Upper lobe of left lung (tissue), 6 donors: Measurements from ENCODE around the gene SEMA5A. TPM values are rescaled to one million over a fixed set of nuclear protein-coding genes. Genes with fewer than 3 reads are reported as not detected.

Source experiments
- ATAC-seq, 2 donors: fragments of 200-7000 bp; cut with Tn5 transposase; one replicate each; pipeline ENCODE4 v1.9.1; 2022; ENCODE audit warnings: mild to moderate bottlenecking in 2 of 2, moderate library complexity in 2 of 2; ENCODE audit not compliant: low FRiP score in 2 of 2
- DNase-seq, 2 donors: peaks; one replicate each; pipeline ENCODE4 v3.0.0-alpha.2; 2019 to 2020
- H3K27ac ChIP-seq, 4 donors: fragments of 200-600 bp; sonication (generic); one replicate each; pipeline ENCODE4 v1.5.1; 2016 to 2019
- H3K27me3 ChIP-seq, 4 donors: fragments of 200-600 bp; sonication (generic); one replicate each; pipeline ENCODE4 v1.5.1; 2017 to 2019
- H3K36me3 ChIP-seq, 4 donors: fragments of 200-600 bp; sonication (generic); one replicate each; pipeline ENCODE4 v1.5.1; 2016 to 2019
- H3K4me1 ChIP-seq, 4 donors: fragments of 200-600 bp; sonication (generic); one replicate each; pipeline ENCODE4 v1.5.1; 2018 to 2019
- H3K4me3 ChIP-seq, 4 donors: fragments of 200-600 bp; sonication (generic); one replicate each; pipeline ENCODE4 v1.5.1; 2017 to 2019; ENCODE audit warnings: mild to moderate bottlenecking in 2 of 4, moderate library complexity in 1 of 4
- H3K9me3 ChIP-seq, 4 donors: fragments of 200-600 bp; sonication (generic); one replicate each; pipeline ENCODE4 v1.5.1; 2018 to 2019
- EP300 ChIP-seq, 4 donors: sonication (generic); formaldehyde crosslinking; IDR thresholded peaks; one replicate each; pipeline ENCODE4 v1.5.1; 2017; ENCODE audit warnings: antibody characterized with exemption in 4 of 4, control low read depth in 2 of 4
- POLR2A ChIP-seq, 4 donors: fragments of 450-650 bp; IDR thresholded peaks; one replicate each; pipeline ENCODE4 v1.5.1; 2016 to 2017; ENCODE audit warnings: antibody characterized with exemption in 4 of 4, mild to moderate bottlenecking in 2 of 4
- POLR2AphosphoS5 ChIP-seq, 2 donors: sonication (generic); formaldehyde crosslinking; IDR thresholded peaks; one replicate each; pipeline ENCODE4 v1.5.1; 2017; ENCODE audit warnings: antibody characterized with exemption in 2 of 2
- WGBS, 2 donors: methylation state at CpG; one replicate each; pipeline ENCODE4 v1.1.5; 2017 to 2018; 5-methylcytosine and 5-hydroxymethylcytosine counted together
- total RNA-seq, 6 donors: library from RNA; depleted of rRNA in 4 of 6; stranded (reverse); fragments of >200 nt in 4 of 6; gene quantifications; one replicate each; pipeline versions ENCODE4 v1.1.0 to v1.2.1, GENCODE V29; 2016 to 2021
- TF ChIP-seq, protein P1 (sequence below), 6 experiments: fragments of 450-650 bp in 4 of 6; fragments of 200-600 bp in 2 of 6; sonication (generic) in 2 of 6; IDR thresholded peaks; one replicate each; pipeline ENCODE4 v1.5.1; 2016 to 2019; ENCODE audit warnings: antibody characterized with exemption in 6 of 6
- donor health status: DM: no; HTN: no; CAD: no; lungs with moderate emphysema.
- donor health status: DM: no; HTN: yes; CAD: no; lungs with severe emphysema.

The SEMA5A gene
- total RNA-seq, 6 donors from 2014 or later, result 5.2 to 40.5 (median 27.5) TPM

DNA sequence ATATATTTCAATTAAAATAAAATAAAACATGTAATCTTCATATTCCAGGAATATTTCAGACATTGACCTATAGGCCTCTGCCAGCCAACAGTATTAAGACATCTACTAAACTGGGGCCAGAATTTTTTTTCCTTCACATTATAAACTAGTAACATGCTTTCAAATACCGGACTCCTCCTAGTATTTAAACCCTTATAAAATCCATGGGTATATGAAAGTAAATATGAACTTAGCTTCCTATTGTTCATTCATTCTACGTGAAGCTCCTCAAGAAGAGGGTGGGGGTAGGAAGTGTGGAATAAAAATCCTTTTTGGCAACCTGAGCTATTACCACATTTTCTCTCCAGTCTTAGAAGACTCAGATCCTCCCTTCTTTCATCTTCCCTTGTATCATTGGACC lies 16.4 kb downstream of the SEMA5A start:
- no peaks in the 10 kb centered on the region for H3K36me3 ChIP-seq
- no peak overlapping the region for H3K27ac ChIP-seq
- no peak overlapping the region for H3K4me3 ChIP-seq
- 85 to 88% methylated on average over 2 of the region's 2 CpGs for WGBS, 2 donors
- no peaks in the 10 kb centered on the region for H3K9me3 ChIP-seq
- H3K4me1 ChIP-seq, result peaks cover 0 to 4% (median 0%) of the 10 kb centered on the region in 4 donors
- DNase-seq (no peak), ATAC-seq (no peak)
- no peaks in the 10 kb centered on the region for H3K27me3 ChIP-seq
- TF ChIP-seq EP300 (IDR thresholded peaks at IDR 0.05), result no peak

DNA sequence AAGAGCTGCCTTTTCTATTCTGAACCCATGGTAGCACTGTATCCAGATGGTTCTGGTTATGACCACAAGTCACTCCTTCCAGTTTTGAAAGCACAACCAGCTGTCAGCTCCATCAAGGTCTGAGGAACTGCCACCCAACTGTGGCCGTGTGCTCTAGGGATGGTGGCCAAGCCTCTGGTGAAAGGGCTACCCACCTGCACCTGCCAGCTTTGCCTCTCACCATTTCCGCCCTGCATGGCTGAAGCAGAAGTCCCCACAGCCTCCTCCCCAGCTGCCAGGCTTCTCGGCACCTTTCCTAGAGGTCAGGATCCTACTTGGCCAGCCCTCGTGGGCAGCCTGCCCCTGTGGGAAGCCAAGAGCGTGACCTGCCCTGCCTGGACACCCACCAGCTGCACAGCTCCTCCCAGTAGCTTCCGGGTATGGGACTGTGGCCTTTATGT lies 16.8 kb downstream of the SEMA5A start:
- TF ChIP-seq POLR2A (IDR thresholded peaks at IDR 0.05) (no peak), EP300 (IDR thresholded peaks at IDR 0.05) (no peak), POLR2AphosphoS5 (IDR thresholded peaks at IDR 0.05) (no peak)
- TF ChIP-seq, protein P1, sequence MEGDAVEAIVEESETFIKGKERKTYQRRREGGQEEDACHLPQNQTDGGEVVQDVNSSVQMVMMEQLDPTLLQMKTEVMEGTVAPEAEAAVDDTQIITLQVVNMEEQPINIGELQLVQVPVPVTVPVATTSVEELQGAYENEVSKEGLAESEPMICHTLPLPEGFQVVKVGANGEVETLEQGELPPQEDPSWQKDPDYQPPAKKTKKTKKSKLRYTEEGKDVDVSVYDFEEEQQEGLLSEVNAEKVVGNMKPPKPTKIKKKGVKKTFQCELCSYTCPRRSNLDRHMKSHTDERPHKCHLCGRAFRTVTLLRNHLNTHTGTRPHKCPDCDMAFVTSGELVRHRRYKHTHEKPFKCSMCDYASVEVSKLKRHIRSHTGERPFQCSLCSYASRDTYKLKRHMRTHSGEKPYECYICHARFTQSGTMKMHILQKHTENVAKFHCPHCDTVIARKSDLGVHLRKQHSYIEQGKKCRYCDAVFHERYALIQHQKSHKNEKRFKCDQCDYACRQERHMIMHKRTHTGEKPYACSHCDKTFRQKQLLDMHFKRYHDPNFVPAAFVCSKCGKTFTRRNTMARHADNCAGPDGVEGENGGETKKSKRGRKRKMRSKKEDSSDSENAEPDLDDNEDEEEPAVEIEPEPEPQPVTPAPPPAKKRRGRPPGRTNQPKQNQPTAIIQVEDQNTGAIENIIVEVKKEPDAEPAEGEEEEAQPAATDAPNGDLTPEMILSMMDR (IDR thresholded peaks at IDR 0.05), result no peak
- DNase-seq, result peak in 1 of 2 donors; percentile 24
- ATAC-seq, result peak; percentile 8 to 30
- WGBS, 2 donors, result 74 to 78% methylated on average over 6 of the region's 6 CpGs
- Histone ChIP-seq H3K9me3 (no peaks in the 10 kb centered on the region), H3K27ac (no peak overlapping the region), H3K36me3 (no peaks in the 10 kb centered on the region), H3K4me1 (peaks cover 0 to 1% (median 0%) of the 10 kb centered on the region in 4 donors), H3K27me3 (no peaks in the 10 kb centered on the region), H3K4me3 (no peak overlapping the region)

DNA sequence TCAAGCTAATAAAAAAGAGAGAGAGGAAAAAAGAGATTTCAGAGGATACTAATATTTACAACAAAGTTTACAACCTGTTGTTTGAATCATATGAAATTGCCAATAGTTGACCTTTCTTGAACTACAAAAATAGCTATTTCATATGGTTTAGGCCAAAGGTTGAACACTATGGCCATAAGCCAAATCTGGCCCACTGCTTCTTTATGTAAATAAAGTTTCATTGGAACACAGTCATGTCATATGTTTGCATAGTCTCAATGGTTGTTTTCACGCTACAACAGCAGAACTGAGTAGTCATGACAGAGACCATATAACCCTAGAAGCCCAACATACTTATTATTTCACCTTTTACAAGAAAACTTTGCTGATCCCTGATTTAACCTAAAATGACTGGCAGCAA lies 20.9 kb downstream of the SEMA5A start:
- TF ChIP-seq EP300 (IDR thresholded peaks at IDR 0.05) (no peak), POLR2AphosphoS5 (IDR thresholded peaks at IDR 0.05) (no peak), POLR2A (IDR thresholded peaks at IDR 0.05) (no peak)
- TF ChIP-seq, protein P1 (IDR thresholded peaks at IDR 0.05), result no peak
- WGBS, 2 donors, result 61 to 89% methylated on average over 1 of the region's 1 CpG
- H3K9me3 ChIP-seq, result no peaks in the 10 kb centered on the region
- no peaks in the 10 kb centered on the region for H3K36me3 ChIP-seq
- DNase-seq (no peak), ATAC-seq (no peak)
- no peak overlapping the region for H3K4me3 ChIP-seq
- no peaks in the 10 kb centered on the region for H3K4me1 ChIP-seq
- H3K27me3 ChIP-seq, result no peaks in the 10 kb centered on the region
- H3K27ac ChIP-seq, result no peak overlapping the region

DNA sequence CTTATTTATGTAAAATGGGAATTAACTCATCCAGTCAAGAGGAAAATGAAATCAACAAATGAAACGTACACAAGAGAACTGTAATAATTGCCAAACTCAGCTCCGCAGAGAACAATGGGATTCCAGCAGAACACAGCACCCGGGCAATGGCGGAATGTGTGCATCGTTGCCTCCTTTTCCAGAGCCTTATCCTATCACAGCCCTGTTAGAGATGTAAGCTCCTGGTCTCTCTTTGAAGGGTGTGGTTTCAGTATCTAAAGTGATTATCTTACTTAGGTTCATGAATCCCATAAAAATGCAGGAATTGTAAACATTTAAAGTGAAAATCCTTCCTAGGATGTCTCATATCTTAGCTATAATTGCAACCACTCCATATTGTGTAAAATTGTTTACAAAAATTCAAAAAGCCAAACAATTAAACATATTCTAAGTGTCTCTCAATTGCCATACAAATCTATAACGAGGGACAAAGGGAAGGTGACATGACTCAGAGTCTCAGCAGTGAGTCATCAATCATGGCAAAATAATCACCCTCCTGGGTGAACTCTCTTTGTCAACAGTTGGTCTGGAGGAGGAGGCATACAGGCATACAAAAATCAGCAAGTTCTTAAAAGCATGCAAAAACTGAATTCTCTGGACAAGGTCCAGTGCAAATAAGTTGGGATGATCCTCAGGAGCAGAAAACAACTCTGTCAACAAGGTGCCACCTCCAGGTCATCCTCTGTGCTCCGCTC lies 22.6 kb downstream of the SEMA5A start:
- no peaks in the 10 kb centered on the region for H3K27me3 ChIP-seq
- no peaks in the 10 kb centered on the region for H3K36me3 ChIP-seq
- WGBS, 2 donors, result 75 to 79% methylated on average over 7 of the region's 7 CpGs
- H3K27ac ChIP-seq, result no peak overlapping the region
- no peak overlapping the region for H3K4me3 ChIP-seq
- DNase-seq, result no peak
- TF ChIP-seq, protein P1 (IDR thresholded peaks at IDR 0.05), result no peak
- no peak for TF ChIP-seq POLR2A (IDR thresholded peaks at IDR 0.05)
- no peak for TF ChIP-seq POLR2AphosphoS5 (IDR thresholded peaks at IDR 0.05)
- TF ChIP-seq EP300 (IDR thresholded peaks at IDR 0.05), result no peak
- H3K4me1 ChIP-seq, result no peaks in the 10 kb centered on the region
- no peaks in the 10 kb centered on the region for H3K9me3 ChIP-seq
- no peak for ATAC-seq

DNA sequence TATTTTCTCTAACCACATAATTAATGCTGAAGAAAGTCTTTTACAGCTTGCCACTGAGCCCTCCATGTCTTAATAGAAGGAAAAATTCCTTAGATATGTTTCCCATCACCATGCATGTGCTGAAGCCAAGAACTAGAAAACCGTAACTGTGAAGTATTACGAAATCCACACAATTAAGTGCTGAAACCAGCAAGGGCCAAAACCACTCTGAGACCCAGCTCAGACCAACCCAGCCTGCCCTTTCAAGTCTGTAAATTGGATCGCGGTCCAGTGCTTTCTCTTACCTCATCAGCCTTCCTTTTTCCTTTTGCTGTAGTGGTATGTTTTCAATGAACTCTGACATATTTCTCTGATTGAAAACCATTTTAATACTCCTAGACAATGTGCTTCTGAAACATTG lies 26.3 kb downstream of the SEMA5A start:
- no peaks in the 10 kb centered on the region for H3K9me3 ChIP-seq
- no peaks in the 10 kb centered on the region for H3K36me3 ChIP-seq
- TF ChIP-seq EP300 (IDR thresholded peaks at IDR 0.05), result no peak
- TF ChIP-seq, protein P1 (IDR thresholded peaks at IDR 0.05), result no peak
- no peak for TF ChIP-seq POLR2AphosphoS5 (IDR thresholded peaks at IDR 0.05)
- no peak for TF ChIP-seq POLR2A (IDR thresholded peaks at IDR 0.05)
- H3K27me3 ChIP-seq, result no peaks in the 10 kb centered on the region
- H3K27ac ChIP-seq, result no peak overlapping the region
- 58 to 75% methylated on average over 4 of the region's 4 CpGs for WGBS, 2 donors
- H3K4me3 ChIP-seq, result no peak overlapping the region
- DNase-seq (peak in 1 of 2 donors; percentile 69), ATAC-seq (peak; percentile 57 to 84)
- no peaks in the 10 kb centered on the region for H3K4me1 ChIP-seq
